Activated B cell treated with CpG ODN at 0.5 μM for 24 hours (primary cell): ENCODE results near the gene TRPM6. TPM values are rescaled to one million over a fixed set of nuclear protein-coding genes. Genes with fewer than 3 reads are reported as not detected.

Experiments
- ATAC-seq: fragments of 200-7000 bp; cut with Tn5 transposase; one replicate; pipeline ENCODE4 v1.10.0; 2021; ENCODE audit warnings: low read depth, mild to moderate bottlenecking, moderate library complexity
- CTCF ChIA-PET: fragments of 350-600 bp; sonication (Branson Sonifier 250); formaldehyde crosslinking; loops from one replicate; lab custom pipeline; 2021; ENCODE audit warnings: antibody characterized with exemption; lab: Charles Lee
- POLR2A ChIA-PET: fragments of 350-600 bp; sonication (Branson Sonifier 250); formaldehyde crosslinking; loops from one replicate; lab custom pipeline; 2021; ENCODE audit warnings: antibody characterized with exemption; lab: Charles Lee
- DNase-seq: peaks from one replicate; pipeline ENCODE4 v3.0.0; 2022
- H3K27ac Mint-ChIP-seq: one replicate; pipeline ENCODE4 v1.8.0; 2020; ENCODE audit warnings: mixed read lengths
- H3K27me3 Mint-ChIP-seq: one replicate; pipeline ENCODE4 v1.8.0; 2021; ENCODE audit warnings: mixed read lengths
- H3K36me3 Mint-ChIP-seq: one replicate; pipeline ENCODE4 v1.8.0; 2021; ENCODE audit warnings: low read depth, mixed read lengths
- H3K4me1 Mint-ChIP-seq: one replicate; pipeline ENCODE4 v1.8.0; 2021; ENCODE audit warnings: mixed read lengths
- H3K4me3 Mint-ChIP-seq: one replicate; pipeline ENCODE4 v1.8.0; 2020; ENCODE audit warnings: mild to moderate bottlenecking, mixed read lengths
- H3K9me3 Mint-ChIP-seq: one replicate; pipeline ENCODE4 v1.8.0; 2020; ENCODE audit warnings: mixed read lengths
- CTCF ChIP-seq: fragments of 200-600 bp; IDR thresholded peaks from one replicate; pipeline ENCODE4 v1.8.0; 2022; ENCODE audit warnings: antibody characterized with exemption, mild to moderate bottlenecking
- intact Hi-C: fragments of 100-400 bp; cut with micrococcal nuclease; formaldehyde crosslinking; loops from one replicate; pipeline ENCODE4 v1.15.1; 2024
- total RNA-seq: library from RNA; stranded (reverse); gene quantifications from 2 replicates; pipeline ENCODE4 v1.2.3, GENCODE V29; 2022

Gene TRPM6
- total RNA-seq, 1 donor from 2014 or later: not detected

DNA sequence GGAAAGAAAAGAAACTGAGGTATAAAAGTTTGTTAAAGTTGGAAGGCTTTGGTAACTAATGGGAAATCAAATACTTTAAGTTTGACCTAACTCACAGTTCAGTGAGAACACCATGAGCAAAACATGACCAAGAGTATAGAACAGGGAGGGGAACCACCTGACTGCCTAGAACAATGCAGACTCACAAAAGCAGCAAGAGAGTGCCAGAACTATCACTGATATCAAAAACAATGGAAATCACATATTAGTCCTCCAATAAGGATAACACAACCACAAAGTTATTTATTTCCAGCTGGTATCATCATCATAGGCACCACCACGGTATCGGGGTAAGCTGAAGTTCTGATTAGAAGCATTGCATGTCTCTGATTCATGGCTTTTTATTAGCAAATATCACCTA, 77.5 kb downstream of the TRPM6 start:
- intact Hi-C loops: no loop called here
- CTCF ChIA-PET: no interaction called here

DNA sequence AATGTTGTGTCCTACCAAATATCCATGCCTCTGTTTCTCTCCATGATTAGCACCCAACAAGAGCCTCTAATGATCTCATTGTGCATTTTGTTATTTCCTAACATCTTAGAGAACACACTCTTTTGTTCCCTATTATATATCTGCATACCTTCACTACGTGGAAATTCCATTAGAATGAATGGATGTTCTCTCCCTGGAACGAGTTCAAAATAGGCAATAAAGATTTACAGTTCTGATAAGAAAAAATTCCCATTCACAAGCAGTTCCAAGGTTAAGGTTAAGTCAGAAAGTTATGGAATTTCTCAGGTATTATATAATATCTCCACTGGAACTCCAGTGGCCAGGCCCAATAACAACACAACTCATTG, 83.7 kb downstream of the TRPM6 start:
- Mint-ChIP-seq H3K9me3 (no peaks in the 10 kb centered on the region), H3K27ac (no peak overlapping the region), H3K36me3 (no peaks in the 10 kb centered on the region), H3K4me1 (no peaks in the 10 kb centered on the region), H3K27me3 (peaks cover 26% of the 10 kb centered on the region), H3K4me3 (no peak overlapping the region)
- intact Hi-C loops: no loop called here
- POLR2A ChIA-PET: no interaction called here
- ATAC-seq (no peak), DNase-seq (no peak)
- CTCF ChIA-PET: interaction anchor here (1.1 kb wide), 1 partner anchor 13 kb away, joined by 3 read pairs; no protein-coding TSS in a partner anchor
- no peak for TF ChIP-seq CTCF

More for the DNA sequence above, 77.5 kb downstream of the TRPM6 start:
- ATAC-seq: no peak
- no peak for TF ChIP-seq CTCF
- Mint-ChIP-seq H3K4me1 (no peaks in the 10 kb centered on the region), H3K27me3 (peaks cover 19% of the 10 kb centered on the region), H3K9me3 (no peaks in the 10 kb centered on the region), H3K36me3 (no peaks in the 10 kb centered on the region), H3K27ac (no peak overlapping the region), H3K4me3 (no peak overlapping the region)
- DNase-seq: no peak
- POLR2A ChIA-PET: no interaction called here

- Mint-ChIP-seq H3K36me3 (no peaks in the 10 kb centered on the region), H3K4me3 (no peak overlapping the region), H3K4me1 (no peaks in the 10 kb centered on the region), H3K27ac (no peak overlapping the region), H3K27me3 (peaks cover 24% of the 10 kb centered on the region), H3K9me3 (no peaks in the 10 kb centered on the region)
- ChIA-PET CTCF (interaction anchor here (1.1 kb wide), 1 partner anchor 12 kb away, joined by 3 read pairs; no protein-coding TSS in a partner anchor), POLR2A (no interaction called here)
- TF ChIP-seq CTCF: no peak
- no peak for DNase-seq
- intact Hi-C loops: no loop called here
- no peak for ATAC-seq
Observed at GRCh38 chr9:74803376-74804017, 84.2 kb downstream of the TRPM6 start.

DNA sequence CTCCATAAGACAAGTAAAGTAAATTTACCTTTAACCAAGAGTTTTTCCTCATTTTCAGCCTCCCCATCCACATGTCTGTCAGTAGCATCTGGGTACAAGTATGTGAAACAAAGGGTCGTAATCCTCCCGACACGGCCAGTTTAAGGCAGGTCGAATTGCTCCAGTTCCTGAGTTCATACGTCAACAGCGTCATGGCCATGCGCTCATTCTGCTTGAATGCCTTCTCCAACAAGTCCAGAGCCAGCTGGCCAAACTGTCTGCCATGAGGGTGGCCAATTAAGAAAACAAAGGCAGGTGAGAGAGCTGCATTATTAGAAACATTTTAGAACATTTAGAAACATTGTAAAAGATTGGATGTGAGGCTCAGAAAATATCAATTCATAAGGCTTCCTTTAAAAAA, 87.5 kb downstream of the TRPM6 start:
- ChIA-PET POLR2A (no interaction called here), CTCF (no interaction called here)
- DNase-seq: no peak
- H3K27ac Mint-ChIP-seq: no peak overlapping the region
- H3K4me1 Mint-ChIP-seq: peaks cover 2% of the 10 kb centered on the region
- no peaks in the 10 kb centered on the region for H3K36me3 Mint-ChIP-seq
- intact Hi-C loops: no loop called here
- no peak for ATAC-seq
- no peaks in the 10 kb centered on the region for H3K9me3 Mint-ChIP-seq
- H3K4me3 Mint-ChIP-seq: no peak overlapping the region
- no peak for TF ChIP-seq CTCF
- peaks cover 17% of the 10 kb centered on the region for H3K27me3 Mint-ChIP-seq

- peaks cover 2% of the 10 kb centered on the region for H3K4me1 Mint-ChIP-seq
- CTCF ChIA-PET: no interaction called here
- H3K27ac Mint-ChIP-seq: no peak overlapping the region
- no peaks in the 10 kb centered on the region for H3K36me3 Mint-ChIP-seq
- DNase-seq: no peak
- POLR2A ChIA-PET: no interaction called here
- no peak for ATAC-seq
- peaks cover 11% of the 10 kb centered on the region for H3K27me3 Mint-ChIP-seq
- no peak for TF ChIP-seq CTCF
- H3K4me3 Mint-ChIP-seq: no peak overlapping the region
- no peaks in the 10 kb centered on the region for H3K9me3 Mint-ChIP-seq
- intact Hi-C loops: no loop called here
Observed at GRCh38 chr9:74795803-74796202, 91.9 kb downstream of the TRPM6 start.
